Measurements from ENCODE around the gene IGSF6. TPM values are rescaled to one million over a fixed set of nuclear protein-coding genes. Genes with fewer than 3 reads are reported as not detected.
A peak's percentile ranks its signal among the peaks of the same experiment; 100 is the strongest.

The IGSF6 gene
- polyA plus RNA-seq, 1 of the 3 experiments (the other 2 are of a cell fraction), result not detected

DNA sequence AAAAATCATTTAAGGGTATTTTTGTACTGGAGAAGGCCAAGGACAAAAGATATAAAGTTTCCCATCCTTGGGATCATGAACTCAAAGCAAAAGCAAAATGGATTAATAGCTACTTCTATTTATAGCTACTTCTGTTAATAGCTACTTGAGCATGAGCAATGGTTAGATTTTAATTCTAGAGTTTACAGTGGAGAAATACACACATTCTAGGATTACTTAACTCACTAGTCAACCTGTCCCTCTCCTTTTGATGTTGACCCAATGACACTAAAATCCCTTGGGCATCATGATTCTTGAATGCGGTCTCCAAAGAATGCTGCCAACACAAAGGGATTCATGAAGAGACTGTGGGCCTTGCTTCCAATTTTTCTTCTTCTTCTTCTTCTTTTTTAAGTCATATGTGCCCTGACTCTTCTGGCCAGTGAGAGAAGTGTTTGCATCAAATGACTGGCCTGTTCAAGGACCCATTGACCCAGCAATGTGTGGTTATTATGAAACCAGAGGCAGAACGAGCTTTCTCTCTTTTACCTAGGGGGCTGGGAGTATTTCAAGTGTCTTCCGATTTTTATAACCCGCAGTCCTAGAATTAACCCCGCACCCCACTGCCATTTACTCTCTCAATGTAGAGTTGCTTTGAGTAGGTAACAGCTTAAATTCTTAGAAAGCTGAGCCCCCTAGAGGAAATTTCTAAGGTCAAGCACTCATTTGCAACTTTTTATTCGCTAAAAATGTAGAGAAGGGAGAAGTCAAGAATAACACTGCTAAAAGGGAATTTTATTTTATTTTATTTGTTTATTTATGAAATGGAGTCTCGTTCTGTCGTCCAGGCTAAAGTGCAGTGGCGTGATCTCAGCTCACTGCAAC is 46.0 kb upstream of the IGSF6 start:
- CTCF ChIA-PET, result interaction anchor here (1.0 to 4.1 kb wide), 5 partner anchors 10 to 115 kb away, joined by 3 to 28 read pairs (median 5); no protein-coding TSS in a partner anchor
- POLR2A ChIA-PET, result no interaction called here
- WGBS (ENCODE audit: low lambda C conversion rate), result 79% methylated on average over 9 of the region's 9 CpGs
- no peak for DNase-seq
- Histone ChIP-seq H3K4me3 (ENCODE audit: low read depth in 2 of 2, low read length in 1 of 2) (no peak overlapping the region), H3F3A (replicated peaks; ENCODE audit: insufficient read depth) (no peaks in the 10 kb centered on the region), H3K27ac (ENCODE audit: low read depth in 2 of 2, low read length in 1 of 2) (no peak overlapping the region), H2AFZ (ENCODE audit: low read depth) (no peak overlapping the region), H4K20me1 (ENCODE audit: insufficient read depth) (no peaks in the 10 kb centered on the region), H3K79me2 (ENCODE audit: insufficient read depth) (no peaks in the 10 kb centered on the region), H3K36me3 (replicated peaks in 1 of 2; ENCODE audit: control insufficient read depth in 1 of 2, insufficient read depth in 2 of 2, low read length in 1 of 2) (no peaks in the 10 kb centered on the region), H3K4me1 (ENCODE audit: control insufficient read depth in 1 of 2, insufficient read depth in 2 of 2, low read depth in 1 of 2, low read length in 1 of 2) (no peaks in the 10 kb centered on the region), H3K9me2 (no peaks in the 10 kb centered on the region), H3K9me3 (no peaks in the 10 kb centered on the region), H3K9ac (no peak overlapping the region), H3K27me3 (ENCODE audit: insufficient read depth) (no peaks in the 10 kb centered on the region; the same call in 1 of the 2 replicates), H3K4me2 (no peak overlapping the region)
- no peak for TF ChIP-seq RXRA (IDR thresholded peaks at IDR 0.05; ENCODE audit: borderline replicate concordance, low read depth)
- TF ChIP-seq, protein P1, sequence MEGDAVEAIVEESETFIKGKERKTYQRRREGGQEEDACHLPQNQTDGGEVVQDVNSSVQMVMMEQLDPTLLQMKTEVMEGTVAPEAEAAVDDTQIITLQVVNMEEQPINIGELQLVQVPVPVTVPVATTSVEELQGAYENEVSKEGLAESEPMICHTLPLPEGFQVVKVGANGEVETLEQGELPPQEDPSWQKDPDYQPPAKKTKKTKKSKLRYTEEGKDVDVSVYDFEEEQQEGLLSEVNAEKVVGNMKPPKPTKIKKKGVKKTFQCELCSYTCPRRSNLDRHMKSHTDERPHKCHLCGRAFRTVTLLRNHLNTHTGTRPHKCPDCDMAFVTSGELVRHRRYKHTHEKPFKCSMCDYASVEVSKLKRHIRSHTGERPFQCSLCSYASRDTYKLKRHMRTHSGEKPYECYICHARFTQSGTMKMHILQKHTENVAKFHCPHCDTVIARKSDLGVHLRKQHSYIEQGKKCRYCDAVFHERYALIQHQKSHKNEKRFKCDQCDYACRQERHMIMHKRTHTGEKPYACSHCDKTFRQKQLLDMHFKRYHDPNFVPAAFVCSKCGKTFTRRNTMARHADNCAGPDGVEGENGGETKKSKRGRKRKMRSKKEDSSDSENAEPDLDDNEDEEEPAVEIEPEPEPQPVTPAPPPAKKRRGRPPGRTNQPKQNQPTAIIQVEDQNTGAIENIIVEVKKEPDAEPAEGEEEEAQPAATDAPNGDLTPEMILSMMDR (IDR thresholded peaks at IDR 0.05), result peak; percentile 10; the same call in 1 of the 2 replicates

DNA sequence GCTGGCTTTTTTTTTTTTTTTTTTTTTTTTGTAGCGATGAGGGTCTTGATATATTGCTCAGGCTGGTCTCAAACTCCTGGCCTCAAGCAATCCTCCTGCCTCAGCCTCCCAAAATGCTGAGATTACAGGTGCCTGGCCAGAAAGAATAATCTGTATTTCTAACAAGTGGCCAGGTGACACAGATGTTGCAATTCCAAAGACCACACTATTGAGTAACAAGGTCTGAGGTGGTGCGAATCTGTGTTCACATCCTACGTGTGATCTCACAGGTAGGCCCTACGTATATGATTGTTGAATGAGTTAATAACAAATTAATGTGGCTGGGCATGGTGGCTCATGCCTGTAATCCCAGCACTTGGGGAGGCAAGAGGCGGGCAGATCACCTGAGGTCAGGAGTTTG is 44.6 kb upstream of the IGSF6 start:
- Histone ChIP-seq H3K27ac (ENCODE audit: low read depth in 2 of 2, low read length in 1 of 2) (no peak overlapping the region), H3K27me3 (ENCODE audit: insufficient read depth) (no peaks in the 10 kb centered on the region; the same call in 1 of the 2 replicates), H3K9ac (no peak overlapping the region), H3K9me2 (no peaks in the 10 kb centered on the region), H3K4me2 (no peak overlapping the region), H4K20me1 (ENCODE audit: insufficient read depth) (no peaks in the 10 kb centered on the region), H2AFZ (ENCODE audit: low read depth) (no peak overlapping the region), H3K9me3 (no peaks in the 10 kb centered on the region), H3F3A (replicated peaks; ENCODE audit: insufficient read depth) (no peaks in the 10 kb centered on the region), H3K36me3 (replicated peaks in 1 of 2; ENCODE audit: control insufficient read depth in 1 of 2, insufficient read depth in 2 of 2, low read length in 1 of 2) (no peaks in the 10 kb centered on the region), H3K4me3 (ENCODE audit: low read depth in 2 of 2, low read length in 1 of 2) (no peak overlapping the region), H3K4me1 (ENCODE audit: control insufficient read depth in 1 of 2, insufficient read depth in 2 of 2, low read depth in 1 of 2, low read length in 1 of 2) (no peaks in the 10 kb centered on the region), H3K79me2 (ENCODE audit: insufficient read depth) (no peaks in the 10 kb centered on the region)
- ChIA-PET CTCF (interaction anchor here (4.2 kb wide), 1 partner anchor 11 kb away, joined by 23 read pairs; no protein-coding TSS in a partner anchor), POLR2A (no interaction called here)
- TF ChIP-seq GATA2 (CRISPR knock-in tag; IDR thresholded peaks at IDR 0.05), result no peak
- TF ChIP-seq SIN3A (IDR thresholded peaks at IDR 0.05; ENCODE audit: borderline replicate concordance, low read depth, low read length), result no peak
- no peak for TF ChIP-seq YY1 (IDR thresholded peaks at IDR 0.05; ENCODE audit: low read depth)
- TF ChIP-seq GABPA (IDR thresholded peaks at IDR 0.05; ENCODE audit: low read depth), result no peak
- no peak for TF ChIP-seq TAF1 (IDR thresholded peaks at IDR 0.05; ENCODE audit: borderline replicate concordance, low read depth, low read length)
- TF ChIP-seq EZH2phosphoT487 (IDR thresholded peaks at IDR 0.05; ENCODE audit: borderline replicate concordance, low read depth), result no peak
- no peak for TF ChIP-seq CHD2 (IDR thresholded peaks at IDR 0.05; ENCODE audit: low read length, partially characterized antibody)
- TF ChIP-seq, protein P2, sequence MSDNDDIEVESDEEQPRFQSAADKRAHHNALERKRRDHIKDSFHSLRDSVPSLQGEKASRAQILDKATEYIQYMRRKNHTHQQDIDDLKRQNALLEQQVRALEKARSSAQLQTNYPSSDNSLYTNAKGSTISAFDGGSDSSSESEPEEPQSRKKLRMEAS (IDR thresholded peaks at IDR 0.05; ENCODE audit: low read depth), result no peak
- TF ChIP-seq, protein P3, sequence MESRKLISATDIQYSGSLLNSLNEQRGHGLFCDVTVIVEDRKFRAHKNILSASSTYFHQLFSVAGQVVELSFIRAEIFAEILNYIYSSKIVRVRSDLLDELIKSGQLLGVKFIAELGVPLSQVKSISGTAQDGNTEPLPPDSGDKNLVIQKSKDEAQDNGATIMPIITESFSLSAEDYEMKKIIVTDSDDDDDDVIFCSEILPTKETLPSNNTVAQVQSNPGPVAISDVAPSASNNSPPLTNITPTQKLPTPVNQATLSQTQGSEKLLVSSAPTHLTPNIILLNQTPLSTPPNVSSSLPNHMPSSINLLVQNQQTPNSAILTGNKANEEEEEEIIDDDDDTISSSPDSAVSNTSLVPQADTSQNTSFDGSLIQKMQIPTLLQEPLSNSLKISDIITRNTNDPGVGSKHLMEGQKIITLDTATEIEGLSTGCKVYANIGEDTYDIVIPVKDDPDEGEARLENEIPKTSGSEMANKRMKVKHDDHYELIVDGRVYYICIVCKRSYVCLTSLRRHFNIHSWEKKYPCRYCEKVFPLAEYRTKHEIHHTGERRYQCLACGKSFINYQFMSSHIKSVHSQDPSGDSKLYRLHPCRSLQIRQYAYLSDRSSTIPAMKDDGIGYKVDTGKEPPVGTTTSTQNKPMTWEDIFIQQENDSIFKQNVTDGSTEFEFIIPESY (IDR thresholded peaks at IDR 0.05; ENCODE audit: borderline replicate concordance, low read depth), result no peak
- TF ChIP-seq, protein P4, sequence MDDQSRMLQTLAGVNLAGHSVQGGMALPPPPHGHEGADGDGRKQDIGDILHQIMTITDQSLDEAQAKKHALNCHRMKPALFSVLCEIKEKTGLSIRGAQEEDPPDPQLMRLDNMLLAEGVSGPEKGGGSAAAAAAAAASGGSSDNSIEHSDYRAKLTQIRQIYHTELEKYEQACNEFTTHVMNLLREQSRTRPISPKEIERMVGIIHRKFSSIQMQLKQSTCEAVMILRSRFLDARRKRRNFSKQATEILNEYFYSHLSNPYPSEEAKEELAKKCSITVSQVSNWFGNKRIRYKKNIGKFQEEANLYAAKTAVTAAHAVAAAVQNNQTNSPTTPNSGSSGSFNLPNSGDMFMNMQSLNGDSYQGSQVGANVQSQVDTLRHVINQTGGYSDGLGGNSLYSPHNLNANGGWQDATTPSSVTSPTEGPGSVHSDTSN (IDR thresholded peaks at IDR 0.05), result no peak
- no peak for TF ChIP-seq EP300 (IDR thresholded peaks at IDR 0.05; ENCODE audit: borderline replicate concordance in 1 of 2, low read depth in 1 of 2, low read length in 1 of 2)
- no peak for TF ChIP-seq SMC3 (IDR thresholded peaks at IDR 0.05; ENCODE audit: low read depth, low read length)
- TF ChIP-seq RFX5 (IDR thresholded peaks at IDR 0.05; ENCODE audit: low read length), result no peak
- 68% methylated on average over 5 of the region's 5 CpGs for WGBS (ENCODE audit: low lambda C conversion rate)
- DNase-seq, result no peak
